Left lung (tissue), 10 donors: ENCODE data around the gene FHIT. TPM values are rescaled to one million over a fixed set of nuclear protein-coding genes. Genes with fewer than 3 reads are reported as not detected.
"Not testable (repeated sequence)": the region's sequence is repeated elsewhere in the genome, so short reads cannot be mapped to it uniquely, and the experiment has no call there.

Experiments
- ATAC-seq: fragments of 200-7000 bp; cut with Tn5 transposase; one replicate; pipeline ENCODE4 v1.9.1; 2020; ENCODE audit warnings: moderate library complexity
- DNase-seq, 4 donors: peaks; one replicate each; pipeline ENCODE4 v3.0.0-alpha.2; 2013 to 2020
- H3K27ac ChIP-seq, 2 donors: fragments of 200-600 bp; sonication (generic) in 1 of 2; one replicate each; pipeline versions ENCODE4 v1.5.0 to v1.8.0; 2020 to 2021
- H3K27me3 ChIP-seq, 2 donors: fragments of 200-600 bp; sonication (generic) in 1 of 2; one replicate each; pipeline versions ENCODE4 v1.5.0 to v1.8.0; 2020 to 2021
- H3K36me3 ChIP-seq, 2 donors: fragments of 200-600 bp; sonication (generic) in 1 of 2; one replicate each; pipeline versions ENCODE4 v1.5.0 to v1.8.0; 2020 to 2021
- H3K4me1 ChIP-seq, 2 donors: fragments of 200-600 bp; one replicate each; pipeline ENCODE4 v1.8.0; 2021
- H3K4me3 ChIP-seq, 2 donors: fragments of 200-600 bp; sonication (generic) in 1 of 2; one replicate each; pipeline versions ENCODE4 v1.5.0 to v1.8.0; 2020 to 2021; ENCODE audit warnings: mild to moderate bottlenecking in 1 of 2
- H3K9me3 ChIP-seq, 2 donors: fragments of 200-600 bp; sonication (generic) in 1 of 2; one replicate each; pipeline versions ENCODE4 v1.5.0 to v1.8.0; 2020 to 2021
- CTCF ChIP-seq, 2 donors: fragments of 200-600 bp; sonication (generic) in 1 of 2; IDR thresholded peaks; one replicate each; pipeline versions ENCODE4 v1.5.0 to v1.8.0; 2021; ENCODE audit warnings: antibody characterized with exemption in 2 of 2
- intact Hi-C, 2 donors: fragments of 100-400 bp; cut with DNase I; formaldehyde crosslinking; loops; one replicate each; pipeline versions ENCODE4 v1.11.2 to v1.14.2; 2022
- polyA plus RNA-seq, 6 donors: library from polyadenylated mRNA; unstranded; fragments of 120-200 nt; gene quantifications; one replicate each; pipeline ENCODE4 v1.2.1, GENCODE V29; 2013; ENCODE audit not compliant: insufficient read length in 6 of 6
- total RNA-seq, 2 donors: library from RNA; stranded (reverse); fragmentation: NEBNext Ultra II Directional; extraction: Animal tissue kit (Norgen Biotek cat#: 25700); gene quantifications; one replicate each; pipeline ENCODE4 v1.2.1, GENCODE V29; 2021
- donor health status: DM: no; HTN: yes; CAD: no.
- donor health status: DM: no; HTN: no; CAD: no.

The FHIT gene
- total and polyA plus RNA-seq, 8 donors: 8.5 to 16.3 (median 9.7) TPM

GRCh38 chr3:60989626-60990441, 261.4 kb downstream of the FHIT start:
- ATAC-seq: no peak
- Histone ChIP-seq H3K9me3 (peaks cover 0 to 12% of the 10 kb centered on the region in 2 donors), H3K4me3 (no peak overlapping the region), H3K27ac (no peak overlapping the region), H3K36me3 (no peaks in the 10 kb centered on the region), H3K4me1 (no peaks in the 10 kb centered on the region), H3K27me3 (no peaks in the 10 kb centered on the region)
- intact Hi-C loops: no loop called here
- DNase-seq: no peak
- TF ChIP-seq CTCF (IDR thresholded peaks at IDR 0.05): no peak

GRCh38 chr3:60987191-60987590, 264.1 kb downstream of the FHIT start:
- H3K36me3 ChIP-seq, H3K4me1 ChIP-seq, DNase-seq, ATAC-seq, H3K4me3 ChIP-seq, intact Hi-C loops, H3K27ac ChIP-seq, H3K27me3 ChIP-seq: not testable (repeated sequence)
- H3K9me3 ChIP-seq: peaks cover 0 to 15% of the 10 kb centered on the region in 2 donors

- TF ChIP-seq CTCF (IDR thresholded peaks at IDR 0.05): no peak
- Histone ChIP-seq H3K9me3 (peaks cover 0 to 15% of the 10 kb centered on the region in 2 donors), H3K27ac (no peak overlapping the region), H3K4me3 (no peak overlapping the region), H3K4me1 (no peaks in the 10 kb centered on the region), H3K36me3 (no peaks in the 10 kb centered on the region), H3K27me3 (no peaks in the 10 kb centered on the region)
- ATAC-seq (no peak), DNase-seq (no peak)
- intact Hi-C loops: no loop called here
Observed at GRCh38 chr3:60986552-60986951, 264.7 kb downstream of the FHIT start.

- peaks cover 0 to 15% of the 10 kb centered on the region in 2 donors for H3K9me3 ChIP-seq
- H3K4me3 ChIP-seq: no peak overlapping the region
- ATAC-seq: no peak
- H3K4me1 ChIP-seq: no peaks in the 10 kb centered on the region
- H3K36me3 ChIP-seq: no peaks in the 10 kb centered on the region
- DNase-seq: no peak
- no peak overlapping the region for H3K27ac ChIP-seq
- no peak for TF ChIP-seq CTCF (IDR thresholded peaks at IDR 0.05)
- intact Hi-C loops: no loop called here
- H3K27me3 ChIP-seq: no peaks in the 10 kb centered on the region
Observed at GRCh38 chr3:60983906-60984305, 267.3 kb downstream of the FHIT start.

- no peak overlapping the region for H3K4me3 ChIP-seq
- peaks cover 0 to 3% of the 10 kb centered on the region in 2 donors for H3K9me3 ChIP-seq
- H3K27ac ChIP-seq: no peak overlapping the region
- intact Hi-C loops: no loop called here
- ATAC-seq (no peak), DNase-seq (no peak)
- no peaks in the 10 kb centered on the region for H3K27me3 ChIP-seq
- H3K4me1 ChIP-seq: no peaks in the 10 kb centered on the region
- H3K36me3 ChIP-seq: no peaks in the 10 kb centered on the region
- TF ChIP-seq CTCF (IDR thresholded peaks at IDR 0.05): no peak
Observed at GRCh38 chr3:60980342-60980692, 270.9 kb downstream of the FHIT start.
